HepG2 (cell line): ENCODE data around the gene APOBEC3B. TPM values are rescaled to one million over a fixed set of nuclear protein-coding genes. Genes with fewer than 3 reads are reported as not detected.
A peak's percentile ranks its signal among the peaks of the same experiment; 100 is the strongest.

Experiments used
- ATAC-seq: fragments of 200-7000 bp; cut with Tn5 transposase; 3 replicates; pipeline ENCODE4 v1.9.1; 2020; ENCODE audit warnings: mild to moderate bottlenecking, moderate library complexity
- BruUV-seq: library from RNA; stranded (reverse); fragments of 400-500 nt; replicated peaks from 2 replicates; lab custom pipeline; 2021; lab: Mats Ljungman, UMichigan
- CTCF ChIA-PET: fragments of 300-600 bp; formaldehyde crosslinking; extraction: SDS; loops from one replicate; lab custom pipeline; 2021; ENCODE audit warnings: low total read pairs, inconsistent platforms, low intra/inter-chr PET ratio; lab: Yijun Ruan, JAX
- POLR2A ChIA-PET: fragments of 350-600 bp; sonication (Branson Sonifier 250); formaldehyde crosslinking; loops from one replicate; lab custom pipeline; 2020; ENCODE audit warnings: antibody characterized with exemption, inconsistent platforms; lab: Yijun Ruan, JAX
- DNase-seq: peaks from one replicate; pipeline ENCODE4 v3.0.0-alpha.2; 2015; ENCODE audit warnings: low spot score
- FAIRE-seq: peaks from 3 replicates; lab custom pipeline; 2011; peaks lifted over from hg19 to GRCh38; lab: Jason Lieb, UNC
- H2AFZ ChIP-seq: one replicate; pipeline ENCODE4 v1.6.1; 2011; ENCODE audit warnings: low read length, inconsistent platforms
- H3K27ac ChIP-seq: fragments of 300-600 bp; 3 replicates; pipeline ENCODE4 v1.8.0; 2011; ENCODE audit warnings: mixed run types, mild to moderate bottlenecking, mixed read lengths, low read length, inconsistent platforms; ENCODE audit not compliant: insufficient read depth; ENCODE audit errors: extremely low read length
- H3K27me3 ChIP-seq, 2 experiments: fragments of 200-600 bp in 1 of 2; 2 replicates in 1 of 2; 3 replicates in 1 of 2; pipeline versions ENCODE4 v1.6.0 to v1.8.0; 2011; ENCODE audit warnings: low read length in 2 of 2, mild to moderate bottlenecking in 2 of 2, moderate library complexity in 2 of 2, inconsistent platforms in 1 of 2; ENCODE audit not compliant: insufficient read depth in 2 of 2, control insufficient read depth in 1 of 2
- H3K36me3 ChIP-seq, 2 experiments: fragments of 200-600 bp in 1 of 2; replicated peaks in 1 of 2; 2 replicates in 1 of 2; 3 replicates in 1 of 2; pipeline versions ENCODE4 v1.5.1 to v1.8.0; 2011; ENCODE audit warnings: low read length in 2 of 2, inconsistent platforms in 1 of 2; ENCODE audit not compliant: insufficient read depth in 2 of 2, control insufficient read depth in 1 of 2
- H3K4me1 ChIP-seq: 2 replicates; pipeline ENCODE4 v1.5.1; 2012; ENCODE audit warnings: low read length, inconsistent platforms; ENCODE audit not compliant: insufficient read depth
- H3K4me2 ChIP-seq: 2 replicates; pipeline ENCODE4 v1.6.0; 2011; ENCODE audit warnings: low read depth, low read length, inconsistent platforms
- H3K4me3 ChIP-seq, 3 experiments: fragments of 200-600 bp in 1 of 3; sonication (generic), shearing (Covaris generic) in 1 of 3; replicated peaks in 1 of 3; 2 replicates each; pipeline ENCODE4 v1.5.1; 2011 to 2016; ENCODE audit warnings: low read length in 3 of 3, inconsistent platforms in 2 of 3, low read depth in 2 of 3, mild to moderate bottlenecking in 2 of 3, control low read depth in 1 of 3, mixed read lengths in 1 of 3; ENCODE audit not compliant: insufficient read depth in 1 of 3
- H3K79me2 ChIP-seq: one replicate; pipeline ENCODE4 v1.6.1; 2011; ENCODE audit warnings: low read length, inconsistent platforms; ENCODE audit not compliant: insufficient read depth
- H3K9ac ChIP-seq: 2 replicates; pipeline ENCODE4 v1.6.0; 2011; ENCODE audit warnings: mild to moderate bottlenecking, low read depth, low read length, inconsistent platforms; ENCODE audit not compliant: insufficient read depth
- H3K9me3 ChIP-seq: 2 replicates; pipeline ENCODE4 v1.5.1; 2012; ENCODE audit warnings: mild to moderate bottlenecking, low read length
- H4K20me1 ChIP-seq: 2 replicates; pipeline ENCODE4 v1.6.0; 2011; ENCODE audit warnings: inconsistent platforms, mild to moderate bottlenecking, low read length, moderate library complexity; ENCODE audit not compliant: insufficient read depth
- GATA4 ChIP-seq: sonication (generic); IDR thresholded peaks from 2 replicates; pipeline ENCODE4 v1.6.1; 2016; ENCODE audit warnings: antibody characterized with exemption, low read depth, borderline replicate concordance
- MNT ChIP-seq: fragments of 450-650 bp; IDR thresholded peaks from 2 replicates; pipeline ENCODE4 v1.6.1; 2016
- TERF1 ChIP-seq: sonication (generic); formaldehyde crosslinking; IDR thresholded peaks from 2 replicates; pipeline ENCODE4 v1.8.0; 2022; ENCODE audit warnings: mild to moderate bottlenecking, missing genetic modification reagents, moderate library complexity
- WGBS: methylation state at CpG from one replicate; pipeline ENCODE4 v1.1.6; 2017; ENCODE audit warnings: low lambda C conversion rate; 5-methylcytosine and 5-hydroxymethylcytosine counted together
- in situ Hi-C: cut with HindIII; loops from 2 replicates; pipeline ENCODE4 v1.10.0; 2017; ENCODE audit warnings: low pct_unique_long_range_greater_than_20kb; ENCODE audit not compliant: extremely low pct_ligation_motif_present
- intact Hi-C: fragments of 100-400 bp; cut with micrococcal nuclease; formaldehyde crosslinking; loops from one replicate; pipeline ENCODE4 v1.10.0; 2022; ENCODE audit not compliant: unreplicated experiment
- polyA plus RNA-seq, 8 experiments: library from polyadenylated mRNA; depleted of rRNA in 3 of 8; stranded (reverse) in 7 of 8; unstranded in 1 of 8; fragments of >200 nt; fragmentation: Illumina TruSeq in 4 of 8; extraction: Trizol in 4 of 8; gene quantifications; 2 replicates each; pipeline versions ENCODE4 v1.2.1 to v1.2.3, GENCODE V29; 2011 to 2016; ENCODE audit warnings: low read depth in 4 of 8, missing spikeins in 1 of 8, mixed read lengths in 1 of 8; ENCODE audit not compliant: insufficient read depth in 1 of 8
- total RNA-seq, 5 experiments: library from RNA; depleted of rRNA; stranded (reverse); fragments of >200 nt; fragmentation: Illumina TruSeq; extraction: Trizol; gene quantifications; 2 replicates each; pipeline ENCODE4 v1.2.3, GENCODE V29; 2016; ENCODE audit warnings: low read depth in 1 of 5

The APOBEC3B gene
- total and polyA plus RNA-seq, 2 of the 13 experiments (the other 11 are each of a cell fraction or from before 2014, with no cell fraction given), result 6.7 to 8.8 TPM

GRCh38 chr22:38952281-38952993 is 29.7 kb upstream of the APOBEC3B start:
- no TSS peak for BruUV-seq
- CTCF ChIA-PET, result no interaction called here

More at GRCh38 chr22:38952281-38952993, 29.7 kb upstream of the APOBEC3B start:
- POLR2A ChIA-PET, result no interaction called here
- Histone ChIP-seq H3K4me1 (peaks cover 18% of the 10 kb centered on the region), H4K20me1 (no peaks in the 10 kb centered on the region), H3K4me3 (no peak overlapping the region), H3K27ac (no peak overlapping the region), H3K79me2 (no peaks in the 10 kb centered on the region), H3K4me2 (no peak overlapping the region), H3K27me3 (peaks cover 1 to 41% of the 10 kb centered on the region in 2 experiments), H3K36me3 (no peaks in the 10 kb centered on the region), H2AFZ (no peak overlapping the region), H3K9ac (no peak overlapping the region)
- no peak for FAIRE-seq
- ATAC-seq, result no peak
- 55% methylated on average over 9 of the region's 12 CpGs for WGBS
- no peak for DNase-seq
- TF ChIP-seq TERF1 (CRISPR knock-in tag) (no peak), MNT (0 out of 2 replicates have a peak, but pooled peaks have one; percentile 20), GATA4 (no peak)
- TF ChIP-seq, all 625 proteins: peak for 1
- H3K9me3 ChIP-seq, result no peaks in the 10 kb centered on the region
- in situ Hi-C loops, result no loop called here
- intact Hi-C loops, result no loop called here
